Keratinocyte (primary cell): ENCODE results near the gene NPAS3. TPM values are rescaled to one million over a fixed set of nuclear protein-coding genes. Genes with fewer than 3 reads are reported as not detected.

Source experiments
- DNase-seq: peaks from one replicate; pipeline ENCODE4 v3.0.0-alpha.2; 2011; ENCODE audit warnings: low read depth, missing footprints, low spot score
- FAIRE-seq: peaks from 2 replicates; lab custom pipeline; 2011; peaks lifted over from hg19 to GRCh38; lab: Jason Lieb, UNC
- H2AFZ ChIP-seq: 2 replicates; pipeline ENCODE4 v1.6.0; 2012; ENCODE audit warnings: low read length, control low read depth, inconsistent platforms; ENCODE audit not compliant: control insufficient read depth
- H3K27ac ChIP-seq: 2 replicates; pipeline ENCODE4 v1.5.1; 2011; ENCODE audit warnings: low read length; ENCODE audit not compliant: control insufficient read depth, insufficient read depth
- H3K27me3 ChIP-seq: 3 replicates; pipeline ENCODE4 v1.6.0; 2011; ENCODE audit warnings: low read length; ENCODE audit not compliant: control insufficient read depth, insufficient read depth; ENCODE audit errors: extremely low read depth
- H3K36me3 ChIP-seq, 2 experiments: 2 replicates in 1 of 2; 3 replicates in 1 of 2; pipeline ENCODE4 v1.5.1; 2011; ENCODE audit warnings: low read length in 2 of 2, mild to moderate bottlenecking in 1 of 2; ENCODE audit not compliant: control insufficient read depth in 2 of 2, insufficient read depth in 2 of 2; ENCODE audit errors: extremely low read depth in 1 of 2
- H3K4me1 ChIP-seq: 3 replicates; pipeline ENCODE4 v1.5.1; 2011; ENCODE audit warnings: low read length; ENCODE audit not compliant: control insufficient read depth, insufficient read depth; ENCODE audit errors: extremely low read depth
- H3K4me2 ChIP-seq: 3 replicates; pipeline ENCODE4 v1.6.0; 2011; ENCODE audit warnings: low read depth, low read length; ENCODE audit not compliant: control insufficient read depth, insufficient read depth; ENCODE audit errors: extremely low read depth
- H3K4me3 ChIP-seq, 3 experiments: fragments of 200-600 bp in 1 of 3; sonication (generic) in 1 of 3; 2 replicates in 2 of 3; 3 replicates in 1 of 3; pipeline ENCODE4 v1.5.1; 2011 to 2016; ENCODE audit warnings: low read length in 3 of 3, mild to moderate bottlenecking in 3 of 3, control low read depth in 2 of 3, inconsistent platforms in 1 of 3, low read depth in 1 of 3, mixed read lengths in 1 of 3, mixed run types in 1 of 3, moderate library complexity in 1 of 3; ENCODE audit not compliant: control insufficient read depth in 2 of 3, insufficient read depth in 2 of 3; ENCODE audit errors: extremely low read depth in 1 of 3
- H3K79me2 ChIP-seq: 2 replicates; pipeline ENCODE4 v1.6.0; 2012; ENCODE audit warnings: low read length; ENCODE audit not compliant: control insufficient read depth, insufficient read depth
- H3K9ac ChIP-seq: 3 replicates; pipeline ENCODE4 v1.6.0; 2011; ENCODE audit warnings: low read length; ENCODE audit not compliant: control insufficient read depth, insufficient read depth; ENCODE audit errors: extremely low read depth
- H3K9me1 ChIP-seq: 3 replicates; pipeline ENCODE4 v1.6.0; 2011; ENCODE audit warnings: low read length; ENCODE audit not compliant: control insufficient read depth, insufficient read depth; ENCODE audit errors: extremely low read depth
- H3K9me3 ChIP-seq: 2 replicates; pipeline ENCODE4 v1.5.1; 2012; ENCODE audit warnings: low read depth, low read length; ENCODE audit not compliant: control insufficient read depth
- H4K20me1 ChIP-seq: 3 replicates; pipeline ENCODE4 v1.6.0; 2011; ENCODE audit warnings: low read length; ENCODE audit not compliant: control insufficient read depth, insufficient read depth; ENCODE audit errors: extremely low read depth
- CTCF ChIP-seq, 3 experiments: IDR thresholded peaks in 1 of 3; conservative IDR thresholded peaks in 1 of 3; optimal IDR thresholded peaks in 1 of 3; 2 replicates in 2 of 3; 3 replicates in 1 of 3; pipeline versions ENCODE3 to v1.5.1; 2011; ENCODE audit warnings: low read length in 3 of 3, mild to moderate bottlenecking in 3 of 3, moderate library complexity in 2 of 3, control low read depth in 1 of 3, inconsistent platforms in 1 of 3; ENCODE audit not compliant: insufficient read depth in 2 of 3; ENCODE audit errors: extremely low read depth in 1 of 3
- EZH2 ChIP-seq: IDR thresholded peaks from one replicate; pipeline ENCODE4 v1.6.1; 2012; ENCODE audit warnings: inconsistent platforms, mild to moderate bottlenecking, low read length, moderate library complexity
- dilution Hi-C: fragments of 300-500 bp; cut with MboI; formaldehyde crosslinking; loops from one replicate; pipeline ENCODE4 v1.7.0; 2020; ENCODE audit warnings: low sequenced_read_pairs; ENCODE audit not compliant: extremely low pct_ligation_motif_present
- polyA plus RNA-seq, 5 experiments: library from polyadenylated mRNA; depleted of rRNA in 3 of 5; stranded (reverse) in 3 of 5; stranded (forward) in 1 of 5; unstranded in 1 of 5; fragments of >200 nt; gene quantifications; 1 replicate in 1 of 5; 2 replicates in 3 of 5; 3 replicates in 1 of 5; pipeline versions ENCODE4 v1.2.1 to v1.2.3, GENCODE V29; 2011 to 2012; ENCODE audit warnings: missing spikeins in 2 of 5, low read depth in 1 of 5, low replicate concordance in 1 of 5

The NPAS3 gene
- polyA plus RNA-seq, 1 donor (not counting 4 experiments of a cell fraction or from before 2014, with no cell fraction given), result 0.07 TPM

GRCh38 chr14:32906672-32907071, 32.0 kb upstream of the NPAS3 start:
- Histone ChIP-seq H3K9me3 (no peaks in the 10 kb centered on the region), H2AFZ (no peak overlapping the region), H3K79me2 (no peaks in the 10 kb centered on the region), H3K4me1 (no peaks in the 10 kb centered on the region), H4K20me1 (no peaks in the 10 kb centered on the region), H3K36me3 (no peaks in the 10 kb centered on the region), H3K27ac (no peak overlapping the region), H3K27me3 (no peaks in the 10 kb centered on the region), H3K9ac (no peak overlapping the region), H3K9me1 (no peaks in the 10 kb centered on the region), H3K4me3 (no peak overlapping the region), H3K4me2 (no peak overlapping the region)
- FAIRE-seq, result no peak
- DNase-seq, result no peak
- dilution Hi-C loops, result no loop called here
- no peak for TF ChIP-seq EZH2
- no peak for TF ChIP-seq CTCF (optimal IDR thresholded peaks at IDR 0.05 in 1 of 3, IDR thresholded peaks at IDR 0.05 in 1 of 3, conservative IDR thresholded peaks at IDR 0.05 in 1 of 3; ENCODE audit: extremely low read depth in 1 of 3, insufficient read depth in 2 of 3, low read length in 3 of 3)

GRCh38 chr14:32908196-32909084, 30.2 kb upstream of the NPAS3 start:
- Histone ChIP-seq H3K27me3 (no peaks in the 10 kb centered on the region), H2AFZ (no peak overlapping the region), H4K20me1 (no peaks in the 10 kb centered on the region), H3K27ac (no peak overlapping the region), H3K9me3 (no peaks in the 10 kb centered on the region), H3K9me1 (no peaks in the 10 kb centered on the region), H3K9ac (no peak overlapping the region), H3K4me2 (no peak overlapping the region), H3K4me3 (no peak overlapping the region), H3K4me1 (no peaks in the 10 kb centered on the region), H3K79me2 (no peaks in the 10 kb centered on the region), H3K36me3 (no peaks in the 10 kb centered on the region)
- no peak for TF ChIP-seq EZH2
- TF ChIP-seq CTCF (optimal IDR thresholded peaks at IDR 0.05 in 1 of 3, IDR thresholded peaks at IDR 0.05 in 1 of 3, conservative IDR thresholded peaks at IDR 0.05 in 1 of 3; ENCODE audit: extremely low read depth in 1 of 3, insufficient read depth in 2 of 3, low read length in 3 of 3), result no peak
- DNase-seq (no peak), FAIRE-seq (no peak)
- dilution Hi-C loops, result no loop called here
